ENCODE measurements around the gene CHST14.

CHST14 gene

DNA sequence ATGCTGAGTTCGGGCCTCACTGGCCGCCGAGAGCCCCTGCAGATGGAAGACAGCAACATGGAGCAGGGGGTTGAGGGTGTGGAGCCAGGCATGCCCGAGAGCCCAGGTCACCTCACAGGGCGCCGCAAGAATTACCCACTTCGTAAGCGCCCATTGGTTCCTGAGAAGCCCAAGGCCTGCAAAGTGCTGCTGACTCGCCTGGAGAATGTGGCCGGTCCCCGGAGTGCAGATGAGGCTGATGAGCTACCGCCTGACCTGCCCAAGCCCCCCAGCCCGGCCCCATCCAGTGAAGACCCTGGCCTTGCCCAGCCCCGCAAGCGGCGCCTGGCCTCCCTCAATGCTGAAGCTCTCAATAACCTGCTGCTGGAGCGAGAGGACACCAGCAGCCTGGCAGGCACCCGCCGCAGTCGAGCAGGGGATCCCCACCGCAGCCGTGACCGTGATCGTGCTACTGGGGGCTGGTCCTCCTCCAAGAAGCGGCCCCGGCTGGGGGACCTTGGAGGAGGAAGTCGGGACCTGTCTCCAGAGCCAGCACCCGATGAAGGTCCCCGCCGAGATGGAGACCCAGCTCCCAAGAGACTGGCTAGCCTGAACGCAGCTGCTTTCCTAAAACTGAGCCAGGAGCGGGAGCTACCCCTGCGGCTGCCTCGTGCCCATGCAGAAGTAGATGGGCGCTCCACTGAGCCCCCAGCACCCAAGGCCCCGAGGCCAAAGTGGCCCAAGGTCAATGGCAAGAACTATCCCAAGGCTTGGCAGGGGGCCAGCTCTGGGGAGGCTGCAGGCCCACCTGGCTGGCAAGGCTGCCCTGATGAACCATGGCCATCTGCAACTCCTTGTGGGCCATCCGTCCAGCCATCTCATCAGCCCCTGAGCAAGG lies 12.1 kb upstream of the CHST14 start:
- DNase-seq (ENCODE audit: low spot score) = no peak
- TF ChIP-seq, protein P1, sequence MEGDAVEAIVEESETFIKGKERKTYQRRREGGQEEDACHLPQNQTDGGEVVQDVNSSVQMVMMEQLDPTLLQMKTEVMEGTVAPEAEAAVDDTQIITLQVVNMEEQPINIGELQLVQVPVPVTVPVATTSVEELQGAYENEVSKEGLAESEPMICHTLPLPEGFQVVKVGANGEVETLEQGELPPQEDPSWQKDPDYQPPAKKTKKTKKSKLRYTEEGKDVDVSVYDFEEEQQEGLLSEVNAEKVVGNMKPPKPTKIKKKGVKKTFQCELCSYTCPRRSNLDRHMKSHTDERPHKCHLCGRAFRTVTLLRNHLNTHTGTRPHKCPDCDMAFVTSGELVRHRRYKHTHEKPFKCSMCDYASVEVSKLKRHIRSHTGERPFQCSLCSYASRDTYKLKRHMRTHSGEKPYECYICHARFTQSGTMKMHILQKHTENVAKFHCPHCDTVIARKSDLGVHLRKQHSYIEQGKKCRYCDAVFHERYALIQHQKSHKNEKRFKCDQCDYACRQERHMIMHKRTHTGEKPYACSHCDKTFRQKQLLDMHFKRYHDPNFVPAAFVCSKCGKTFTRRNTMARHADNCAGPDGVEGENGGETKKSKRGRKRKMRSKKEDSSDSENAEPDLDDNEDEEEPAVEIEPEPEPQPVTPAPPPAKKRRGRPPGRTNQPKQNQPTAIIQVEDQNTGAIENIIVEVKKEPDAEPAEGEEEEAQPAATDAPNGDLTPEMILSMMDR (IDR thresholded peaks at IDR 0.05; ENCODE audit: extremely low read depth, missing control alignments) = no peak

DNA sequence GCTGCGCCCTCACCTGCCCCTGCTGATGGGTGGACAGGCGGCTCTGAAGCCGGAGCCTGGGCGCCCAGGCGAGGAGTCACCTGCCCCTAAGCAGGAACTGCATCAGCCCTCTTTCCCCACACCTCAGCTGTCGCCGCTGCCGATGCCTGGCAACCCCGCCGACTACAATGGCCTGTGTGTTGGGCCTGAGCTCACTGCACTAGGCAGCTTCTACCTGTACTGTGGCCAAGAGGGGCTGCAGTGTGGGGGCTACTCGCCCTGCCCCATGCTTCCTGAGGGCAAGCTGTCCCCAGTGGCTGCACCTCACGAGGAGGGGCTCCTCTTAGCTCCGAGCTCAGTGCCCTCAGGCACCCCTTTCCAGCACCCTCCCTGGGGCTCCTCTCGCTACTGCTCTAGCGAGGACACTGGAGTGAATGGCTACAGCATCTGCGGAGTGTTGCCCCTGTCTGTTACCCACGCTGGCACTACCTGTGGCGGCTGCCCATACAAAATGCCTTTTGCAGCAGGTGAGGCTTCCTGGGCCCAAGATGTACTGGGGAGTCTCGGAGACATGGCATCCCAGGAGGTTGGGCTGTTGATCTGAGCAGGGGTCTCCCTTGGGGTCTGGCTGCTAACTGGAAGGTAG lies 11.3 kb upstream of the CHST14 start:
- no peak for DNase-seq (ENCODE audit: low spot score)
- TF ChIP-seq, protein P1 (IDR thresholded peaks at IDR 0.05; ENCODE audit: extremely low read depth, missing control alignments) = no peak

DNA sequence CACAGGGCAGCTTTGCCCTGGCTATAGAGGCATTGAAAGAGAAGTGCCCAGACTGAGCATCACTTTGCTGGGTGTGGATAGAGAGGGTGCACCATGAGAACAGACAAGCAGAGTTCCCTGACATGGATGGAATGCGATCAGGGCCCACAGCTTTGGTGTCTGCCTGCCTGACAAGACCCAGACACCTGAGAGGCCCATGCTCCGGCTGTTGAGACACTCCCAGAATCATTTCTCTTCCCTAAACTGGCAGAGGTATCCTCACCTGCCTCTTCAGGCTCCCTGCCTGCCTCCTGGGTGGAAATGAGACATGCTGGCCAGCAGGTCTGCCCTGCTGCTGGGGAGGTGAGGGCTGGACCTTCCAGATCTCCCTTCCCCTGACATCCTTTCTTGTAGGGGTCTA lies 10.4 kb upstream of the CHST14 start:
- DNase-seq (ENCODE audit: low spot score) = no peak
- TF ChIP-seq, protein P1 (IDR thresholded peaks at IDR 0.05; ENCODE audit: extremely low read depth, missing control alignments) = no peak

DNA sequence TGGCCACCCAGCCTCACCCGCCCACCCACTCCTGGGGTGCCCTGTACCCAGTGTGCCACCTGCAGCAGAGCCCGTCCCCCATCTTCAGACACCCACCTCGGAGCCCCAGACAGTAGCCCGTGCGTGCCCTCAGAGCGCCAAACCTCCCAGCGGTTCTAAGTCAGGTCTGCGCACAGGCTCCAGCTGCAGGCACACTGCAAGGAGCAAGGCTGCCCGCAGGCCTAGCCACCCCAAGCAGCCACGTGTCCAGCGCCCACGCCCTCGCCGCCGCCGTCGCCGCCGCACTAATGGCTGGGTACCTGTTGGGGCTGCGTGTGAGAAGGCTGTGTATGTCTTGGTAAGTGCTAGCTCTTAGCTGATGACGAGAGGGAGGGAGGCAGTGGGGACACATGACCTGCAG lies 8.8 kb upstream of the CHST14 start:
- DNase-seq (ENCODE audit: low spot score) = no peak
- TF ChIP-seq, protein P1 (IDR thresholded peaks at IDR 0.05; ENCODE audit: extremely low read depth, missing control alignments) = no peak

DNA sequence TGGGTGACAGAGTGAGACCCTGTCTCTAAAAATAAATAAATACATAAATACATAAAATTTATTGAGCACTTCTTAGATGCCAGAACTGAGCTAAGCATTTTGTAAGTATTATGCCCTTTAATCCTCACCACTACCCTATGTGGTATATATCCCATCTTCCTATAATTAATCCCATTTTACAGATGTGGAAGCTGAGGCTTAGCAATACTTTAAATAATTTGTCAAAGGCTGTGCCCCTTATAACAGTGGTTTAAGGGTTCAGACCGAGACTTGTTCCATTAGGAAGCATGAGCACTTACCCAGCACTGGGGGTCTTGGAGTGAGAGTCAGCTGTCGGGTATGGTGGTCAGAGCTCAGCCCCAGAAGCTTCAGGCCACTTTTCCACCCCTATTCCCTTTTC lies 7.5 kb upstream of the CHST14 start:
- TF ChIP-seq, protein P1 (IDR thresholded peaks at IDR 0.05; ENCODE audit: extremely low read depth, missing control alignments) = no peak
- no peak for DNase-seq (ENCODE audit: low spot score)

DNA sequence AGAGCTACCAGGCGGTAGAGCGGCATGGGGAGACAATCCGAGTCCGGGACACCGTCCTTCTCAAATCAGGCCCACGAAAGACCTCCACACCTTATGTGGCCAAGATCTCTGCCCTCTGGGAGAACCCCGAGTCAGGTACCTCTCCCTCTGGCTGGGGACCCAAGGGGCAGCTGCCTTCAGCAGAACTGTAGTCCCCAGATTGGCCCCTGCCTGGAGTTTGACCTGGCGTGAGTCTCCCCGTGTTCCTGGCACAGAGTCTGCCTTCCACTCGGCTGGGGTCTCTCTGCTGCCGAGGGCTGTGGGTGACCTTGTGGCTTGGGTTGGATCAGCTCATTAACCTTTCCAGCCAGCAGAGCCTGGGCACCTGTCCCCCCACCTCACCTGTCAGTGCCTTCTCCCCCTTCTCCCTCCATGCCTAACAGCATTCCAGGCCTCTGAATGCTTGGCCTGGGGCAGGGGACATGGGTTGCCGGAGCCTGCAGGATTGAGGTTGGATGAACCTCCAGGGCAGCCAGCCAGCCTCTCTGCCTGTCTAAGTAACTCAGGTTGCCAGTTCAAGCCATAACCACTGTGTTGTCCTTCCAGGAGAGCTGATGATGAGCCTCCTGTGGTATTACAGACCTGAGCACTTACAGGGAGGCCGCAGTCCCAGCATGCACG lies 6.8 kb upstream of the CHST14 start:
- DNase-seq (ENCODE audit: low spot score) = no peak

More for the DNA sequence above, 6.8 kb upstream of the CHST14 start:
- TF ChIP-seq, protein P1 (IDR thresholded peaks at IDR 0.05; ENCODE audit: extremely low read depth, missing control alignments) = no peak

Data from GM20000 (cell line).